Neural progenitor cell (in vitro differentiated cells): ENCODE measurements around the gene CD3D. TPM values are rescaled to one million over a fixed set of nuclear protein-coding genes. Genes with fewer than 3 reads are reported as not detected.

Source experiments
- DNase-seq: peaks from one replicate; pipeline ENCODE4 v3.0.0-alpha.2; 2016; ENCODE audit warnings: low spot score
- H2AFZ ChIP-seq: fragments of 200-600 bp; sonication (generic); replicated peaks from 2 replicates; pipeline ENCODE4 v1.6.1; 2016; ENCODE audit warnings: antibody characterized with exemption
- H3F3A ChIP-seq: fragments of 200-600 bp; sonication (generic); 2 replicates; pipeline ENCODE4 v1.6.1; 2016; ENCODE audit warnings: antibody characterized with exemption, low read depth
- H3K27ac ChIP-seq: fragments of 200-600 bp; sonication (generic); 2 replicates; pipeline ENCODE4 v1.5.1; 2016; ENCODE audit warnings: mild to moderate bottlenecking
- H3K27me3 ChIP-seq: fragments of 200-600 bp; sonication (generic); 2 replicates; pipeline ENCODE4 v1.6.1; 2016; ENCODE audit warnings: mild to moderate bottlenecking, moderate library complexity
- H3K36me3 ChIP-seq: fragments of 200-600 bp; sonication (generic); 2 replicates; pipeline ENCODE4 v1.5.1; 2016
- H3K4me1 ChIP-seq: fragments of 200-600 bp; sonication (generic); 2 replicates; pipeline ENCODE4 v1.6.1; 2016; ENCODE audit warnings: mixed run types
- H3K4me2 ChIP-seq: fragments of 200-600 bp; sonication (generic); 2 replicates; pipeline ENCODE4 v1.6.1; 2016
- H3K4me3 ChIP-seq: fragments of 200-600 bp; sonication (generic); 2 replicates; pipeline ENCODE4 v1.5.1; 2016
- H3K79me2 ChIP-seq: fragments of 200-600 bp; sonication (generic); 2 replicates; pipeline ENCODE4 v1.6.1; 2016; ENCODE audit warnings: low read depth
- H3K9ac ChIP-seq: fragments of 200-600 bp; sonication (generic); 2 replicates; pipeline ENCODE4 v1.6.1; 2016
- H3K9me3 ChIP-seq: fragments of 200-600 bp; sonication (generic); 2 replicates; pipeline ENCODE4 v1.5.1; 2016; ENCODE audit warnings: low read depth
- H4K20me1 ChIP-seq: fragments of 200-600 bp; sonication (generic); 2 replicates; pipeline ENCODE4 v1.6.1; 2016; ENCODE audit warnings: low read depth
- H3K27ac Mint-ChIP-seq: 3 replicates; pipeline ENCODE4 v1.8.0; 2021; ENCODE audit warnings: mixed read lengths
- H3K27me3 Mint-ChIP-seq: 2 replicates; pipeline ENCODE4 v1.8.0; 2022; ENCODE audit warnings: low read depth, mild to moderate bottlenecking, inconsistent platforms, moderate library complexity, mixed read lengths; ENCODE audit not compliant: insufficient read depth
- H3K36me3 Mint-ChIP-seq: 3 replicates; pipeline ENCODE4 v1.8.0; 2021; ENCODE audit warnings: mixed read lengths
- H3K4me1 Mint-ChIP-seq: 3 replicates; pipeline ENCODE4 v1.8.0; 2021; ENCODE audit warnings: mixed read lengths
- H3K4me3 Mint-ChIP-seq: 3 replicates; pipeline ENCODE4 v1.8.0; 2021; ENCODE audit warnings: mild to moderate bottlenecking, moderate library complexity, mixed read lengths
- H3K9me3 Mint-ChIP-seq: 3 replicates; pipeline ENCODE4 v1.8.0; 2020; ENCODE audit warnings: mixed read lengths
- EZH2 ChIP-seq: fragments of 200-600 bp; sonication (generic); IDR thresholded peaks from 2 replicates; pipeline ENCODE4 v1.6.1; 2017; ENCODE audit warnings: antibody characterized with exemption, mild to moderate bottlenecking, moderate library complexity
- EZH2phosphoT487 ChIP-seq: fragments of 200-600 bp; sonication (generic); IDR thresholded peaks from 2 replicates; pipeline ENCODE4 v1.6.1; 2017; ENCODE audit warnings: antibody characterized with exemption
- total RNA-seq: library from RNA; depleted of rRNA; stranded (reverse); fragments of >200 nt; gene quantifications from 2 replicates; pipeline ENCODE4 v1.2.3, GENCODE V29; 2015; ENCODE audit warnings: low replicate concordance
- TF ChIP-seq, protein P1 (sequence below): fragments of 200-600 bp; sonication (generic); IDR thresholded peaks from 2 replicates; pipeline ENCODE4 v1.5.1; 2017; ENCODE audit warnings: antibody characterized with exemption, mild to moderate bottlenecking

CD3D gene
- total RNA-seq, 1 donor from 2014 or later: not detected

DNA sequence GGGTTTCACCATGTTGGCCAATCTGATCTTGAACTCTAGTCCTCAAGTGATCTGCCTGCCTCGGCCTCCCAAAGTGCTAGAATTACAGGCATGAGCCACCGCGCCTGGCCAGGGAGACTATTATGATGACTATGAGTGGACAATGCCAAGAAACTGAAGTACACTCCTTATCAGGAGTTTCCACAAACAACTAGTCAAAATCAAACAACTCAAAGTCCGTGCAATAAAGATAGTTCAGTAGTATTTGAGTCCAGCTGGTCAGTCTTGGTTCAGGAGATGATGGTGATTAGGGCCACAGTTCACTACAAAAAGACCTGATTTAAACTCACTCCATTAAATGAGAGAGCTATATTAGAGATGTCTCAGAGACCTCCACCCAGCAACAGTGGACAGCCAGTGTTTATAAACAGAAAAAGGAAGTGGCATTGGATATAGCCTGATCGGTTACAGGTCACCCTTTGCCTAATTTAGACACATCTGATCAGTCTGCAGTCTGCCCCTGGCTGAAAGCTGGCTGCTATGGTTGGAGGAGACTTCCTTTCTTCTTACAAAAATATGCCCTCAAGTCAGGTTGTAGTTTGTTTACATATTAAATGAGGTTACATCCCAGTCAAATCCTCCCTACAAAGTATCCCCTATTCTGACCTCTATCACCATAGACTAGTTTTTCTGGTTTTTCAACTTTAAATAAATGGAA is 21.0 kb downstream of the CD3D start:
- Histone ChIP-seq H3K4me2 (no peak overlapping the region), H3K27me3 (no peaks in the 10 kb centered on the region), H3K9me3 (no peaks in the 10 kb centered on the region), H2AFZ (no peak overlapping the region), H3K36me3 (no peaks in the 10 kb centered on the region), H4K20me1 (no peaks in the 10 kb centered on the region), H3K79me2 (no peaks in the 10 kb centered on the region), H3K9ac (no peak overlapping the region), H3K4me1 (peaks cover 5% of the 10 kb centered on the region), H3K4me3 (no peak overlapping the region), H3F3A (peaks cover 8% of the 10 kb centered on the region), H3K27ac (no peak overlapping the region)
- peaks cover 8% of the 10 kb centered on the region for H3K4me1 Mint-ChIP-seq
- DNase-seq: no peak
- H3K36me3 Mint-ChIP-seq: no peaks in the 10 kb centered on the region
- TF ChIP-seq, protein P1, sequence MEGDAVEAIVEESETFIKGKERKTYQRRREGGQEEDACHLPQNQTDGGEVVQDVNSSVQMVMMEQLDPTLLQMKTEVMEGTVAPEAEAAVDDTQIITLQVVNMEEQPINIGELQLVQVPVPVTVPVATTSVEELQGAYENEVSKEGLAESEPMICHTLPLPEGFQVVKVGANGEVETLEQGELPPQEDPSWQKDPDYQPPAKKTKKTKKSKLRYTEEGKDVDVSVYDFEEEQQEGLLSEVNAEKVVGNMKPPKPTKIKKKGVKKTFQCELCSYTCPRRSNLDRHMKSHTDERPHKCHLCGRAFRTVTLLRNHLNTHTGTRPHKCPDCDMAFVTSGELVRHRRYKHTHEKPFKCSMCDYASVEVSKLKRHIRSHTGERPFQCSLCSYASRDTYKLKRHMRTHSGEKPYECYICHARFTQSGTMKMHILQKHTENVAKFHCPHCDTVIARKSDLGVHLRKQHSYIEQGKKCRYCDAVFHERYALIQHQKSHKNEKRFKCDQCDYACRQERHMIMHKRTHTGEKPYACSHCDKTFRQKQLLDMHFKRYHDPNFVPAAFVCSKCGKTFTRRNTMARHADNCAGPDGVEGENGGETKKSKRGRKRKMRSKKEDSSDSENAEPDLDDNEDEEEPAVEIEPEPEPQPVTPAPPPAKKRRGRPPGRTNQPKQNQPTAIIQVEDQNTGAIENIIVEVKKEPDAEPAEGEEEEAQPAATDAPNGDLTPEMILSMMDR: no peak
- TF ChIP-seq EZH2phosphoT487: no peak
- TF ChIP-seq EZH2: no peak
- H3K9me3 Mint-ChIP-seq: peaks cover 3% of the 10 kb centered on the region
- no peak overlapping the region for H3K27ac Mint-ChIP-seq
- H3K4me3 Mint-ChIP-seq: no peak overlapping the region
- peaks cover 4% of the 10 kb centered on the region for H3K27me3 Mint-ChIP-seq

DNA sequence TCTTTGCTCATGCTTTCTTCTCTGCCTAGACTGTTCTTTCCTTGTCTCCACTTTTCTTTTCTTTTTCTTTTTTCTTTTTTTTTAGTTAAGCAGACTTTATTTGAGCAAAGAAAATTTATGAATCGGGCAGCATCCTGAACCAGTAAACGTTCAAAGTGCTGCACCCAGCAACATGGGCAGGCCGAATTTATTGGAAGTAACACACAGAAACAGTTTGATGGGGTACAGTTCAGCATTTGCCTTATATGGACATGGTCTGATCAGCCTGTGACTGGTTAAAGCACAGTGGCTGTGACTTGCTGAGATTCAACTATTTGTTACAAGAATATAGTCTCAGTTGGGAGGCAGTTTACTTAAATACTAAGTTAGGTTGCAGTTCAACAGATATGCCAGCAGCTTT is 22.0 kb downstream of the CD3D start:
- no peak for TF ChIP-seq EZH2phosphoT487
- no peak for TF ChIP-seq EZH2
- TF ChIP-seq, protein P1: no peak
- Histone ChIP-seq H3K9me3 (no peaks in the 10 kb centered on the region), H3K4me2 (no peak overlapping the region), H3K36me3 (no peaks in the 10 kb centered on the region), H3K4me3 (no peak overlapping the region), H4K20me1 (no peaks in the 10 kb centered on the region), H3K79me2 (no peaks in the 10 kb centered on the region), H2AFZ (no peak overlapping the region), H3K27ac (no peak overlapping the region), H3F3A (peaks cover 17% of the 10 kb centered on the region), H3K27me3 (no peaks in the 10 kb centered on the region), H3K4me1 (peaks cover 12% of the 10 kb centered on the region), H3K9ac (no peak overlapping the region)
- Mint-ChIP-seq H3K27ac (no peak overlapping the region), H3K27me3 (peaks cover 4% of the 10 kb centered on the region), H3K4me3 (no peak overlapping the region), H3K36me3 (no peaks in the 10 kb centered on the region), H3K4me1 (peaks cover 18% of the 10 kb centered on the region), H3K9me3 (peaks cover 3% of the 10 kb centered on the region)
- no peak for DNase-seq

DNA sequence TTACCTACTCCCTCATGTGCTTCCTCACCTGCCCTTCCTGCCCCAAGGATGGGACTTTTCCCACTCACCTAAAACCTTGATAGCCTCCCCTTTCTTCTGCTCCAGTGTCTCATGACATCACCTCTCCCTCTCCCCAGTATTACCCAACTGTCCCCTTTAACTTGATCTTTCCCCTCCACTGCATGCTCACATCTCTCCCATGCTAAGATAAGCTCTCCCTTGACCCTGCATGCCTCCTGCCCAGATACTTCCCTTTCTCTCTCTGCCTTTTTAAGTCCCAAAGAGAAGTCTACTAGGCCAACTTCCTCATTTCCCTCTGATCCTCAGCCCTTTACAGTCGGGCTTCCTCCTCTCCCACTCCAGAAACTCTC is 23.2 kb downstream of the CD3D start:
- no peaks in the 10 kb centered on the region for H3K79me2 ChIP-seq
- TF ChIP-seq EZH2 (no peak), EZH2phosphoT487 (no peak)
- TF ChIP-seq, protein P1: no peak

More for the DNA sequence above, 23.2 kb downstream of the CD3D start:
- H3K4me3 Mint-ChIP-seq: no peak overlapping the region
- Histone ChIP-seq H3K4me2 (no peak overlapping the region), H3K4me3 (no peak overlapping the region), H4K20me1 (no peaks in the 10 kb centered on the region), H3K4me1 (peaks cover 24% of the 10 kb centered on the region), H3K9ac (no peak overlapping the region), H3K27ac (no peak overlapping the region), H3K36me3 (no peaks in the 10 kb centered on the region), H3F3A (peaks cover 24% of the 10 kb centered on the region), H2AFZ (no peak overlapping the region), H3K27me3 (no peaks in the 10 kb centered on the region), H3K9me3 (no peaks in the 10 kb centered on the region)
- H3K4me1 Mint-ChIP-seq: peaks cover 25% of the 10 kb centered on the region
- H3K36me3 Mint-ChIP-seq: no peaks in the 10 kb centered on the region
- DNase-seq: no peak
- no peak overlapping the region for H3K27ac Mint-ChIP-seq
- peaks cover 3% of the 10 kb centered on the region for H3K9me3 Mint-ChIP-seq
- H3K27me3 Mint-ChIP-seq: peaks cover 8% of the 10 kb centered on the region
